NCI-H2171 (cell line): ENCODE data around the gene CYP20A1.
"Not testable (repeated sequence)": the region's sequence is repeated elsewhere in the genome, so short reads cannot be mapped to it uniquely, and the experiment has no call there.

Experiments
- DNase-seq: peaks from one replicate; lab custom pipeline; 2025; lab: John Stamatoyannopoulos, UW

Gene CYP20A1

GRCh38 chr2:203238704-203239526 is at the start of gene CYP20A1:
Gene CYP20A1 (plus strand): TSS chr2:203239018. CDS start chr2:203239063, 45 bp downstream.
- peak; percentile 94 for DNase-seq

- DNase-seq, result not testable (repeated sequence)
Measured at GRCh38 chr2:203190547-203190946, 48.3 kb upstream of the CYP20A1 start.

GRCh38 chr2:203191026-203191425 is 47.8 kb upstream of the CYP20A1 start:
- not testable (repeated sequence) for DNase-seq

GRCh38 chr2:203191961-203192360 is 46.9 kb upstream of the CYP20A1 start:
- no peak for DNase-seq

- no peak for DNase-seq
Measured at GRCh38 chr2:203195331-203196036, 43.3 kb upstream of the CYP20A1 start.

- no peak for DNase-seq
Measured at GRCh38 chr2:203200866-203201265, 38.0 kb upstream of the CYP20A1 start.

- DNase-seq, result no peak
Measured at GRCh38 chr2:203201426-203201825, 37.4 kb upstream of the CYP20A1 start.

GRCh38 chr2:203209538-203209937 is 29.3 kb upstream of the CYP20A1 start:
- no peak for DNase-seq

- DNase-seq, result no peak
Measured at GRCh38 chr2:203225423-203226039, 13.3 kb upstream of the CYP20A1 start.

- DNase-seq, result not testable (repeated sequence)
Measured at GRCh38 chr2:203229674-203230073, 9.1 kb upstream of the CYP20A1 start.

- DNase-seq, result no peak
Measured at GRCh38 chr2:203237346-203238238, 1.2 kb upstream of the CYP20A1 start.

GRCh38 chr2:203238292-203238703 is 520 bp upstream of the CYP20A1 start:
- no peak for DNase-seq

- DNase-seq, result no peak
Measured at GRCh38 chr2:203240491-203240890, 1.7 kb downstream of the CYP20A1 start.

GRCh38 chr2:203242518-203242917 is 3.7 kb downstream of the CYP20A1 start:
- no peak for DNase-seq

GRCh38 chr2:203246646-203247045 is 7.8 kb downstream of the CYP20A1 start:
- DNase-seq, result no peak

GRCh38 chr2:203252818-203253217 is 14.0 kb downstream of the CYP20A1 start:
- DNase-seq, result no peak

- not testable (repeated sequence) for DNase-seq
Measured at GRCh38 chr2:203253422-203254095, 14.7 kb downstream of the CYP20A1 start.

GRCh38 chr2:203261326-203262159 is 22.7 kb downstream of the CYP20A1 start:
- no peak for DNase-seq

- DNase-seq, result no peak
Measured at GRCh38 chr2:203279288-203279687, 40.5 kb downstream of the CYP20A1 start.

GRCh38 chr2:203280428-203281064 is 41.7 kb downstream of the CYP20A1 start:
- no peak for DNase-seq
